Karpas-422 (cell line): ENCODE data around the gene WSCD2. TPM values are rescaled to one million over a fixed set of nuclear protein-coding genes. Genes with fewer than 3 reads are reported as not detected.

Source experiments
- DNase-seq: peaks from one replicate; pipeline ENCODE4 v3.0.0-alpha.2; 2015
- H2AFZ ChIP-seq: fragments of 200-600 bp; sonication (generic); 2 replicates; pipeline ENCODE4 v1.6.1; 2014; ENCODE audit warnings: antibody characterized with exemption, low read length, mixed read lengths
- H3K27ac ChIP-seq: fragments of 200-600 bp; sonication (generic); 2 replicates; pipeline ENCODE4 v1.5.1; 2014; ENCODE audit warnings: mild to moderate bottlenecking, low read length, moderate library complexity
- H3K27me3 ChIP-seq: fragments of 200-600 bp; sonication (generic); 2 replicates; pipeline ENCODE4 v1.6.1; 2014; ENCODE audit warnings: low read length, mixed read lengths
- H3K36me3 ChIP-seq: fragments of 200-600 bp; sonication (generic); 2 replicates; pipeline ENCODE4 v1.6.1; 2014; ENCODE audit warnings: low read length, mixed read lengths; ENCODE audit not compliant: insufficient read depth
- H3K4me1 ChIP-seq: fragments of 200-600 bp; sonication (generic); 2 replicates; pipeline ENCODE4 v1.6.1; 2014; ENCODE audit warnings: mild to moderate bottlenecking, low read length, mixed read lengths
- H3K4me2 ChIP-seq: fragments of 200-600 bp; sonication (generic); 2 replicates; pipeline ENCODE4 v1.6.1; 2014; ENCODE audit warnings: low read length, low read depth, mild to moderate bottlenecking; ENCODE audit not compliant: poor library complexity, severe bottlenecking
- H3K4me3 ChIP-seq: fragments of 200-600 bp; sonication (generic); 2 replicates; pipeline ENCODE4 v1.5.1; 2014; ENCODE audit warnings: mild to moderate bottlenecking, antibody characterized with exemption, low read length, mixed read lengths
- H3K79me2 ChIP-seq: fragments of 200-600 bp; sonication (generic); 2 replicates; pipeline ENCODE4 v1.6.1; 2014; ENCODE audit warnings: mild to moderate bottlenecking, low read length, mixed read lengths
- H3K9ac ChIP-seq: fragments of 200-600 bp; sonication (generic); 2 replicates; pipeline ENCODE4 v1.6.0; 2014; ENCODE audit warnings: low read length
- H3K9me2 ChIP-seq: fragments of 200-600 bp; sonication (generic), shearing (Covaris generic); replicated peaks from 2 replicates; pipeline ENCODE4 v1.6.0; 2014; ENCODE audit warnings: mild to moderate bottlenecking, low read length, moderate library complexity; ENCODE audit not compliant: insufficient read depth
- H3K9me3 ChIP-seq: fragments of 300-700, 200-600 bp; sonication (generic); 2 replicates; pipeline ENCODE4 v1.6.1; 2014; ENCODE audit warnings: low read length, mixed read lengths
- H4K20me1 ChIP-seq: fragments of 200-600 bp; sonication (generic); 2 replicates; pipeline ENCODE4 v1.6.1; 2014; ENCODE audit warnings: mild to moderate bottlenecking, antibody characterized with exemption, low read length, low read depth; ENCODE audit not compliant: insufficient read depth
- total RNA-seq: library from RNA; depleted of rRNA; stranded (reverse); fragments of >200 nt; shearing (Covaris generic); gene quantifications from 2 replicates; pipeline ENCODE4 v1.2.3, GENCODE V29; 2014; ENCODE audit warnings: low replicate concordance; rRNA removed

Gene WSCD2
- total RNA-seq: not detected in 2 replicates

DNA sequence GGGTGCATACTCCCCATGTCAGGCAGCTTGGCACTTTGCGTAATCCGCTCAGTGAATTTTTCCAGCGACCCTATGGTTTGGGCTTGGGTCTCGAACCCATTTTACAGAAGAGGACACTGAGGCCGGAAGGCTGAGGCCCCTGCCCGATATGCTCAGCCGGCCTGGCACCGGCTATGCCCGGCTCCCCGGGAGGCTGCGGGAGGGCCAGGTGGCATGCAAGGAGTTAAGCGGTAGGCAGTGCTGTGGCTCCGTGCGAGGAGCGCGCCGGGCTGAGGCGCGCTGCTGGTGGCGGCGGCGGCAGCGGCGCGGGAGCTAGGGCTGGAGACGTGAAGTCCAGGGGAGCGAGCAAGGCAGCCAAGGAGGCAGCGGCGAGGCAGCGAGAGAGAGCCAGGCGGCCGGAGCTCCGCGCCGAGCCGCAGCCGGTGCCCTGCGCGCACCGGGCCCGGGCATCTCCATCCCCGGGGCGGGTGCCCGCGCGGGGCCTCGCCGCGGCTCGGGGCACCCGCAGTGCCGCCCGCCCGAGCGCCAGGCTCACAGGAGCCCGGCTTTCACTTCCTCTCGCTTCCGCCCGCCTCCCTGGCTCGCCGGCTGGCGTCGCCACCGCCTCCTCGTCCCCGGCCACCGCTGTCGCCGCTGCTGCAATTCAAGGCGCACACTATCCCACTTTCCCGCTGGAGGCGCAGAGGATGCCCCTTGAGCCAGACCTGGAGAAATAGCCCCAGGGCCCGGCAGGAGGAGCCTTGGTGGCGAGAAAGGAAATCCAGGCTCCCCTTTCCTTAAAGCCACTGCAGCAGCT is at the start of gene WSCD2:
TSS of gene WSCD2 (plus strand) at position 272 of the 796 bp plus-strand sequence. CDS start 66,545 bp downstream, outside the sequence.
- Histone ChIP-seq H3K9me3 (no peaks in the 10 kb centered on the region), H4K20me1 (no peaks in the 10 kb centered on the region), H3K27ac (no peak within 1 kb of the TSS), H3K4me1 (no peaks in the 10 kb centered on the region), H3K4me2 (no peak within 1 kb of the TSS), H3K36me3 (no peaks in the 10 kb centered on the region), H3K27me3 (no peaks in the 10 kb centered on the region), H2AFZ (no peak within 1 kb of the TSS), H3K79me2 (no peaks in the 10 kb centered on the region), H3K9ac (no peak within 1 kb of the TSS), H3K9me2 (no peaks in the 10 kb centered on the region), H3K4me3 (no peak within 1 kb of the TSS)
- DNase-seq: no peak

DNA sequence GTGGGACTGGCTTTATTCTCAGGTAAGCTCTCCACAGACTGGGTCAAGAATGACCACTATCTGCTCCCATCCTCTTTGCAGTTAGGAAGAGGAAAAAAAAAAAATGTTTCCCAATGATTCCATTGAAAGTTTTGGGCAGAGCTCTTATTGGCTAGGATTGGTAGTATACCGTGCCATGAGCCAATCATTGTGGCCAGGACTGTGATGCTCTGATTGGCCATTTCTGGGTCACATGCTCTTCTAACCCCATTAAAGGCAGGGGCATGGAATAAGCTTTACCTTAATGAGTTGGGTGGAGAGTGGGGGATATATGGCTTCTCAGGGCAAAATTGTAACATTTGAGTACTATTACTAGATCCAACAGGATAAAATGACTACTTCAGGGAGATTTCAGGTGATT is 49.4 kb upstream of the WSCD2 start:
- DNase-seq: no peak
- no peaks in the 10 kb centered on the region for H3K79me2 ChIP-seq
- no peaks in the 10 kb centered on the region for H3K4me1 ChIP-seq
- H3K4me3 ChIP-seq: no peak overlapping the region
- H3K27ac ChIP-seq: no peak overlapping the region
- H3K9me3 ChIP-seq: no peaks in the 10 kb centered on the region
- H2AFZ ChIP-seq: no peak overlapping the region
- H3K9ac ChIP-seq: no peak overlapping the region
- H4K20me1 ChIP-seq: no peaks in the 10 kb centered on the region
- H3K4me2 ChIP-seq: no peak overlapping the region
- no peaks in the 10 kb centered on the region for H3K27me3 ChIP-seq
- H3K36me3 ChIP-seq: no peaks in the 10 kb centered on the region
- no peaks in the 10 kb centered on the region for H3K9me2 ChIP-seq

DNA sequence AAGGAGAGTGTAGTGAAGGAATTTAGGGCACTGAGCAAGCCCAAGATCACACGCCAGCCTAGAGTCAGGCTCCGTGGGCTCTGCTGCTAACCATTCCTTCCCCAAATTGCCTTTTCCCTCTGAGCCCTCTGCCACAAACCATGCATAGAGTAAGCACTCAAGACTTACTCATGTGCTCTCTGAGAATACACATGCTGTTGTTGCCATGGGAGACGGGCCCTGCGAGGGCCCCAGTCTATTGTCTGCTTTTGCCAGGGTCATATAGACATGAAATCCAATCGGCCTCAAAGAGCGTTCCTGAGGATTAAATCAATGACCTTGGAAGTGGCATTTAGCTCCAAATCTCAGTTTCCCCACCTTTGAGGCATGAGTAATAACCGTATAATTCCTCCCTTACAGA is 48.7 kb upstream of the WSCD2 start:
- H3K27me3 ChIP-seq: no peaks in the 10 kb centered on the region

DNA sequence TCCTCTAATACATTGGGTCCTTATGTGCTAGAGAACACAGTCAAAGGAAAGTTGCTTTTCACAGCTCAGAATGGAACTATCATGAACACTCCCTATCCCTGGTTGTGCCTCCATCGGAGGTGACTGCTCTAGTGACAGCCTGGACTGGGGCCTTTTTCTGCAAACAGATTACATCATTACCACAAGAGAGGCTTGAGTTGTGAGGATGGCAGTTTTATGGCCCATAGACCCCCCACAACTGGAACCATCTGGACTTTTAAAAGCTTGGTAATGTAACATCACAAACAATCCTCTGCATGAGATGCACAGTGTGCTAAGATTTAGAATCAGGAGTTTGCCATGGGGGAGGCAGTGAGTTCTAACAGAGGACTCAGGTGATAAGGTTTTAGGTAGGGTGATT is 46.6 kb upstream of the WSCD2 start:
- Histone ChIP-seq H3K4me3 (no peak overlapping the region), H3K36me3 (no peaks in the 10 kb centered on the region), H3K79me2 (no peaks in the 10 kb centered on the region), H3K4me2 (no peak overlapping the region), H3K27me3 (peaks cover under 1% of the 10 kb centered on the region; the same call in 1 of the 2 replicates), H3K9ac (no peak overlapping the region), H3K9me2 (no peaks in the 10 kb centered on the region), H3K4me1 (no peaks in the 10 kb centered on the region), H3K27ac (no peak overlapping the region), H4K20me1 (no peaks in the 10 kb centered on the region), H2AFZ (no peak overlapping the region), H3K9me3 (0 out of 2 replicates have a peak, but pooled peaks cover 4% of the 10 kb centered on the region)
- no peak for DNase-seq

More for the DNA sequence above, 48.7 kb upstream of the WSCD2 start:
- Histone ChIP-seq H2AFZ (no peak overlapping the region), H3K9me3 (no peaks in the 10 kb centered on the region), H3K4me3 (no peak overlapping the region), H3K4me2 (no peak overlapping the region), H3K36me3 (no peaks in the 10 kb centered on the region), H3K4me1 (no peaks in the 10 kb centered on the region), H3K79me2 (no peaks in the 10 kb centered on the region), H3K9ac (no peak overlapping the region), H4K20me1 (no peaks in the 10 kb centered on the region), H3K27ac (no peak overlapping the region), H3K9me2 (no peaks in the 10 kb centered on the region)
- DNase-seq: no peak

DNA sequence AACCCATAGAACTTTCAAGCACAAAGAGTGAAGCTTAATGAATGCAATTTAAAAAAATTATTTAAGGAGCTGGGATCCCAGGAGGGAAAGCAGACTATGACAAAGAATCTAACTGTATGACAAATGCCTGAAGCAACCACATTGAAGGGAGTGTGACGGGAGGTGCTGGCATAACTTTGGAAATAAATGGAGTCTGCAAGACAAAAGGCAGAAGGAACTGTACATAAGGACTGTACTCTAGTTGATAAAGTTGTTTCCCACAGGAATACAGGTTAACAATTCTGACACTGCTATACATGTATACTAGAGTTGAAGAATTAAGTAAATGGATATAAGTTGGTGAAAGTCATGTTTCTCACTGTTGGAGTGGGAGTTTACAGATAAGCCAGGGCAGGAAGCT is 41.2 kb upstream of the WSCD2 start:
- H3K4me2 ChIP-seq: no peak overlapping the region

DNA sequence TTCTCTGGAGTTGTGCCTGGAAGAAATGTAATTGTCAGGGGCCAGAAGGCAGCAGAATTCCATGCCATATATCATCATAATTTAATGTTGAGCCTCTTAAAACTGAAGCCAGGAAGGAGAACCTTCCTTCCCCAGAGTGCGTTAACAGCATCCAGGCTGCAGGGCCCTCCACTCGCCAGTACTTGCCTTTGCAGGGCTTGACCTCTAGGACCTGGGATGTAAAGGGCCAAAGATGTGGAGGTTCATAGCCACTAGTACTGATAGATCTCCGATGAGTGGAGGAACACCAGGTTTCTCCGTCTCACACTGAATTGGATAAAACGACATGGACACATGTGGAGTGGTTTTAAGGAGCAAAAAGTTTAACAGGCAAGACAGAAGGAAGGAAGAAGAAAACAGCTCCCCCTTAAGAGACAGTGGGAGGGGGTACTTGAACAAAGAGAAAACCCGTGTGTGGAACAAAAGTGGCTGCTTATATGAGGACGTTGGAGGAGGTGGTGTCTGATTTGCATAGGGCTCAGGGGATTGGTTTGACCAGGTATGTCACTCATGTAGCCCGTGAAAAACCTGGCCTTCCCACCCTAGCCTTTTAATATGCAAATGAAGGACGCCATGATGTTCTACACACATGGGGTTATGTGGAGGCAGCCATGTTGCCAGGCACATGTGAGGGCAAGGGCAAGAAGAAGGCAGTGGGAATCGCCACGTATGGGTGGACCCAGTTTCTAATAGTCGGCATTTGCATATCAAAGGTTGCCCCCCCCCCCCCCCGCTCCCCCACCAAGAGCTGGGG is 38.8 kb upstream of the WSCD2 start:
- Histone ChIP-seq H4K20me1 (no peaks in the 10 kb centered on the region), H3K9me3 (peaks cover 8% of the 10 kb centered on the region; the same call in 1 of the 2 replicates)
- DNase-seq: peak; percentile 49

More for the DNA sequence above, 41.2 kb upstream of the WSCD2 start:
- Histone ChIP-seq H2AFZ (no peak overlapping the region), H3K9me3 (peaks cover 8% of the 10 kb centered on the region; the same call in 1 of the 2 replicates), H3K27me3 (peaks cover 2% of the 10 kb centered on the region; the same call in 1 of the 2 replicates), H3K9ac (no peak overlapping the region), H3K9me2 (no peaks in the 10 kb centered on the region), H3K27ac (no peak overlapping the region), H3K4me1 (no peaks in the 10 kb centered on the region), H4K20me1 (no peaks in the 10 kb centered on the region), H3K36me3 (no peaks in the 10 kb centered on the region), H3K4me3 (no peak overlapping the region), H3K79me2 (no peaks in the 10 kb centered on the region)
- no peak for DNase-seq

DNA sequence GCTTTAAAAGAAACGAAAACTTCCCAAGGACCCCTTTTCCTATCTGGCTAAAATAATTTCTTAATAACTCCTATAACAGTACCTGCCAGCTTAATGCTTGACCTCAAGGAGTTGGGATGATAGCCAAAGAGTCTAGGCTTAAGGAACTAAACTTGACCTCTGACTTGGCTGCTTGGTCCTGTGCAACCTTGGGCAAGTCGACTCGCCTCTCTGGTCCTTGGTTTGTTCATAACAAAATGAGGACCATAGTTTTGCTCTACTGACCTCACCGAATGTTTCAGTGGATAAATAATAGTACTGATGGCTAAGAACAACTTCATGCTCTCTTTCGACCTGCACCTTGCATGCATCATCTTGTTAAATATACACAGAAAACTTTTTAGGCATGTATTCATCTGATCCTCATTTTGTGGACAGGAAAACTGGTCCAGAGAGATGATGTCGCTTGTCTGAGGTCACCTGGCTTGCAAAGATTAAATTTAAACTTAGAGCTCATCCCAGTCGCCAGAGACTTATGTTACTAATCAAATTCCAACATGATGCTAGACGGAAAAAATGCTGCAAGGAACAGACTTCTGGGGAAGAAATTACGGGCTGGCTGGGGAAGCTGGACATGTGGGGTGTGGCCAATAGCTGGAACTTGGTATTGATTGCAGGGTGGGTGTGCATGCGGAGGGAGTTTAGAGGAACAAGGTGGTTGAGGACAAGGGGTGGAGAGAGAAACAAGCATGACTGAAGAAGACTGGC is 38.0 kb upstream of the WSCD2 start:
- H3K4me3 ChIP-seq: no peak overlapping the region
- H3K79me2 ChIP-seq: no peaks in the 10 kb centered on the region
- no peak overlapping the region for H2AFZ ChIP-seq
- no peaks in the 10 kb centered on the region for H3K9me2 ChIP-seq
- H3K27ac ChIP-seq: no peak overlapping the region
- no peaks in the 10 kb centered on the region for H3K36me3 ChIP-seq
- H3K9ac ChIP-seq: no peak overlapping the region
- peaks cover 2% of the 10 kb centered on the region; the same call in 1 of the 2 replicates for H3K27me3 ChIP-seq
- H3K9me3 ChIP-seq: peaks cover 8% of the 10 kb centered on the region; the same call in 1 of the 2 replicates
- DNase-seq: no peak
- no peaks in the 10 kb centered on the region for H3K4me1 ChIP-seq
- H3K4me2 ChIP-seq: no peak overlapping the region
- no peaks in the 10 kb centered on the region for H4K20me1 ChIP-seq

More for the DNA sequence above, 38.8 kb upstream of the WSCD2 start:
- no peaks in the 10 kb centered on the region for H3K79me2 ChIP-seq
- H2AFZ ChIP-seq: no peak overlapping the region
- H3K36me3 ChIP-seq: no peaks in the 10 kb centered on the region
- H3K4me2 ChIP-seq: no peak overlapping the region
- no peaks in the 10 kb centered on the region for H3K4me1 ChIP-seq
- no peaks in the 10 kb centered on the region for H3K9me2 ChIP-seq
- H3K27ac ChIP-seq: no peak overlapping the region
- H3K4me3 ChIP-seq: no peak overlapping the region
- H3K9ac ChIP-seq: no peak overlapping the region
- H3K27me3 ChIP-seq: peaks cover 2% of the 10 kb centered on the region; the same call in 1 of the 2 replicates
